ENCODE results near the gene P2RY11.

The P2RY11 gene

GRCh38 chr19:10093295-10094186 is 18.0 kb upstream of the P2RY11 start:
- no peak for DNase-seq

GRCh38 chr19:10095622-10095947 is 15.9 kb upstream of the P2RY11 start:
- DNase-seq = peak in 1 of 2 donors; percentile 5

GRCh38 chr19:10095948-10096614 is 15.4 kb upstream of the P2RY11 start:
- DNase-seq = peak; percentile 77 to 89

GRCh38 chr19:10096615-10096963 is 14.9 kb upstream of the P2RY11 start:
- no peak for DNase-seq

GRCh38 chr19:10100163-10100785 is 11.2 kb upstream of the P2RY11 start:
- no peak for DNase-seq

GRCh38 chr19:10102787-10103236 is 8.7 kb upstream of the P2RY11 start:
- DNase-seq = no peak

GRCh38 chr19:10104130-10104513 is 7.4 kb upstream of the P2RY11 start:
- DNase-seq = no peak

- DNase-seq = no peak
Observed at GRCh38 chr19:10104665-10105508, 6.6 kb upstream of the P2RY11 start.

GRCh38 chr19:10105509-10106099 is 5.9 kb upstream of the P2RY11 start:
- no peak for DNase-seq

- DNase-seq = peak; percentile 98
Observed at GRCh38 chr19:10106100-10106936, 5.2 kb upstream of the P2RY11 start, which contains the start of gene PPAN. Gene PPAN, plus strand, starts transcription at chr19:10106362. Its CDS starts 33 bp downstream, at chr19:10106395.

- no peak for DNase-seq
Observed at GRCh38 chr19:10107254-10107653, 4.2 kb upstream of the P2RY11 start.

GRCh38 chr19:10107817-10108367 is 3.6 kb upstream of the P2RY11 start:
- no peak for DNase-seq

- DNase-seq = no peak
Observed at GRCh38 chr19:10109528-10109927, 2.0 kb upstream of the P2RY11 start.

GRCh38 chr19:10110076-10110971 is 1.2 kb upstream of the P2RY11 start:
- DNase-seq = no peak

GRCh38 chr19:10110972-10111317 is 548 bp upstream of the P2RY11 start:
- DNase-seq = no peak

GRCh38 chr19:10112037-10112761 is 706 bp downstream of the P2RY11 start:
- DNase-seq = no peak

- no peak for DNase-seq
Observed at GRCh38 chr19:10112895-10113591, 1.6 kb downstream of the P2RY11 start.

- no peak for DNase-seq
Observed at GRCh38 chr19:10113592-10113963, 2.1 kb downstream of the P2RY11 start.
